ENCODE measurements around the gene KLF3. TPM values are rescaled to one million over a fixed set of nuclear protein-coding genes. Genes with fewer than 3 reads are reported as not detected.

The KLF3 gene
- total and polyA plus RNA-seq, 2 of the 8 experiments (the other 6 are each of a cell fraction or from before 2014, with no cell fraction given) = 8.0 to 14.9 TPM

DNA sequence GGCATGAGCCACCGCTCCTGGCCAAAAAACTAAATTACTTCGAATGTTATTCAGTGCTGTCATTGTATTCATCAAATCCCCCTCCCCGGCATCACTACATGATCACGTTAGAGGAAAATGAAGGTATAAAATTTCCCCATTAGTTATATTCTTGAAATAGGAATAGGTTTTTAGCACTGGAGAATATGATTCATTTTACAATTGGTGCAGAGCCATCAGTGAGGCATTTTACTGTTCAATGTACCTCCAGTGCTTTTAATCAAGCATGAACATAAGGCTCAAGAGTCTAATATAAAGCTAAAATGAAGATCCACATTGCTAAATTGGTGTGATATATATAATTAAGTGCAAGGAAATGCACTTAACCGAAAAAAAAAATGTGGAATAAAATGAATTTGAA lies 18.3 kb downstream of the KLF3 start:
- H3K9me3 ChIP-seq (ENCODE audit: insufficient read depth in 2 of 2, low read depth in 1 of 2, low read length in 1 of 2) = no peaks in the 10 kb centered on the region
- H2BK12ac ChIP-seq (ENCODE audit: low read depth, low read length) = no peak overlapping the region
- CTCF ChIA-PET (ENCODE audit: partially characterized antibody) = interaction anchor here (1.0 kb wide), 1 partner anchor 503 kb away, joined by 4 read pairs; no protein-coding TSS in a partner anchor
- TF ChIP-seq YY1 (IDR thresholded peaks at IDR 0.05; ENCODE audit: low read depth, low read length) (no peak), HDAC2 (IDR thresholded peaks at IDR 0.05; ENCODE audit: borderline replicate concordance in 1 of 2, low read depth in 2 of 2, low read length in 2 of 2) (no peak), MAFK (IDR thresholded peaks at IDR 0.05; ENCODE audit: low read depth, low read length) (no peak), SIX5 (IDR thresholded peaks at IDR 0.05; ENCODE audit: low read depth, low read length) (no peak), TCF12 (IDR thresholded peaks at IDR 0.05; ENCODE audit: low read depth, low read length) (no peak), ZNF274 (IDR thresholded peaks at IDR 0.05; ENCODE audit: borderline replicate concordance, extremely low read depth, low read length) (no peak), JUND (IDR thresholded peaks at IDR 0.05; ENCODE audit: low read length) (no peak)
- H3K4me1 ChIP-seq (replicated peaks in 1 of 4; ENCODE audit: control insufficient read depth in 3 of 4, insufficient read depth in 4 of 4, low read length in 3 of 4) = no peaks in the 10 kb centered on the region
- DNase-seq (ENCODE audit: low read depth in 1 of 2, low spot score in 2 of 2) = no peak
- POLR2A ChIA-PET (ENCODE audit: partially characterized antibody) = no interaction called here
- no peak overlapping the region for H3K9ac ChIP-seq (replicated peaks in 1 of 4; ENCODE audit: extremely low read depth in 1 of 4, low read depth in 3 of 4, low read length in 3 of 4)
- H3K14ac ChIP-seq (ENCODE audit: insufficient read length) = no peak overlapping the region
- no peak overlapping the region for H3K4me3 ChIP-seq (ENCODE audit: extremely low read depth in 1 of 4, insufficient read depth in 2 of 4, low read depth in 3 of 4, low read length in 4 of 4)
- FAIRE-seq = no peak
- no peak overlapping the region for H2BK5ac ChIP-seq (ENCODE audit: low read depth, low read length)
- no peak overlapping the region for H3K27ac ChIP-seq (ENCODE audit: low read depth, low read length)
- peaks cover 0 to 15% (median 5%) of the 10 kb centered on the region in 4 experiments; a peak in 3 of 8 replicates for H3K36me3 ChIP-seq (ENCODE audit: control insufficient read depth in 2 of 4, insufficient read depth in 4 of 4, low read length in 3 of 4)
- peaks cover 2 to 12% of the 10 kb centered on the region in 2 experiments for H4K20me1 ChIP-seq (replicated peaks in 1 of 2; ENCODE audit: control insufficient read depth in 1 of 2, insufficient read depth in 2 of 2, low read length in 2 of 2)
- no peak overlapping the region for H2BK15ac ChIP-seq (ENCODE audit: low read length)
- H3K56ac ChIP-seq (replicated peaks; ENCODE audit: insufficient read length, low read depth, low read length) = no peak overlapping the region
- no peak overlapping the region for H2AFZ ChIP-seq (ENCODE audit: low read length)
- H4K8ac ChIP-seq (ENCODE audit: extremely low read depth, insufficient read depth, low read length) = no peak overlapping the region
- peaks cover 3 to 33% of the 10 kb centered on the region in 2 experiments; a peak in 3 of 4 replicates for H3K79me2 ChIP-seq (ENCODE audit: control insufficient read depth in 1 of 2, insufficient read depth in 2 of 2, low read length in 2 of 2)
- no peak overlapping the region for H2BK20ac ChIP-seq (ENCODE audit: low read length)
- no peak overlapping the region for H2BK120ac ChIP-seq (replicated peaks; ENCODE audit: low read depth, low read length)
- no peak overlapping the region for H3K4ac ChIP-seq (replicated peaks; ENCODE audit: insufficient read length, low read depth, low read length)
- H4K5ac ChIP-seq (ENCODE audit: insufficient read length, low read depth, low read length) = no peak overlapping the region
- H3K27me3 ChIP-seq (replicated peaks in 1 of 4; ENCODE audit: control insufficient read depth in 3 of 4, extremely low read depth in 1 of 4, insufficient read depth in 3 of 4, low read length in 3 of 4) = no peaks in the 10 kb centered on the region
- no peak overlapping the region for H3K4me2 ChIP-seq (ENCODE audit: insufficient read depth in 1 of 2, low read depth in 2 of 2, low read length in 2 of 2)
- H3K79me1 ChIP-seq (ENCODE audit: low read depth, low read length) = no peaks in the 10 kb centered on the region; the same call in 1 of the 2 replicates
- WGBS, 2 experiments (ENCODE audit: extremely low coverage in 1 of 2, insufficient coverage in 1 of 2, insufficient read length in 1 of 2, insufficient replicate concordance in 2 of 2, low coverage in 1 of 2, low lambda C conversion rate in 2 of 2, missing lambda C conversion rate in 1 of 2) = 90% methylated on average over 5 of the region's 5 CpGs; no CpG with 5 or more reads in 1 of the 2 experiments
- no peak overlapping the region for H3K23ac ChIP-seq (ENCODE audit: insufficient read length)
- H3K23me2 ChIP-seq (ENCODE audit: low read depth, low read length) = no peaks in the 10 kb centered on the region; the same call in 1 of the 2 replicates
- no peak overlapping the region for H2AK5ac ChIP-seq (ENCODE audit: low read depth, low read length)
- no peak overlapping the region for H4K91ac ChIP-seq (replicated peaks; ENCODE audit: insufficient read length, low read length)
- no peak overlapping the region for H3K18ac ChIP-seq (ENCODE audit: extremely low read depth, low read length)
